NCI-H345 treated with DMSO at 0.1 percent for 48 hours (cell line): ENCODE data around the gene INSC.
A peak's percentile ranks its signal among the peaks of the same experiment; 100 is the strongest.

Experiments used
- DNase-seq: peaks from one replicate; lab custom pipeline; 2025; ENCODE audit not compliant: unreplicated experiment; lab: John Stamatoyannopoulos, UW

Gene INSC

GRCh38 chr11:15185021-15185420 is 70.3 kb downstream of the INSC start:
- DNase-seq: no peak

GRCh38 chr11:15186146-15186545 is 71.4 kb downstream of the INSC start:
- no peak for DNase-seq

- DNase-seq: no peak
These were observed 74.5 kb downstream of the INSC start for GRCh38 chr11:15189189-15189588.

- no peak for DNase-seq
These were observed 75.1 kb downstream of the INSC start for GRCh38 chr11:15189641-15190365.

GRCh38 chr11:15190611-15191010 is 75.9 kb downstream of the INSC start:
- no peak for DNase-seq

- no peak for DNase-seq
These were observed 77.4 kb downstream of the INSC start for GRCh38 chr11:15192005-15192556.

GRCh38 chr11:15194671-15195415 is 80.1 kb downstream of the INSC start:
- DNase-seq: no peak

GRCh38 chr11:15195454-15196200 is 80.9 kb downstream of the INSC start:
- no peak for DNase-seq

GRCh38 chr11:15196704-15197103 is 82.0 kb downstream of the INSC start:
- no peak for DNase-seq

GRCh38 chr11:15197696-15198095 is 83.0 kb downstream of the INSC start:
- no peak for DNase-seq

- DNase-seq: no peak
These were observed 83.6 kb downstream of the INSC start for GRCh38 chr11:15198284-15198683.

- no peak for DNase-seq
These were observed 85.0 kb downstream of the INSC start for GRCh38 chr11:15199693-15200092.

- no peak for DNase-seq
These were observed 86.0 kb downstream of the INSC start for GRCh38 chr11:15200696-15201095.

- no peak for DNase-seq
These were observed 86.9 kb downstream of the INSC start for GRCh38 chr11:15201586-15201985.

GRCh38 chr11:15202626-15203025 is 87.9 kb downstream of the INSC start:
- DNase-seq: no peak

GRCh38 chr11:15204711-15205110 is 90.0 kb downstream of the INSC start:
- no peak for DNase-seq

GRCh38 chr11:15206791-15207190 is 92.1 kb downstream of the INSC start:
- DNase-seq: no peak

GRCh38 chr11:15208378-15209222 is 93.9 kb downstream of the INSC start:
- peak; percentile 54 for DNase-seq

GRCh38 chr11:15212876-15213275 is 98.2 kb downstream of the INSC start:
- no peak for DNase-seq

GRCh38 chr11:15213471-15214231 is 98.9 kb downstream of the INSC start:
- no peak for DNase-seq
